ENCODE data around the gene LCLAT1.

The LCLAT1 gene

DNA sequence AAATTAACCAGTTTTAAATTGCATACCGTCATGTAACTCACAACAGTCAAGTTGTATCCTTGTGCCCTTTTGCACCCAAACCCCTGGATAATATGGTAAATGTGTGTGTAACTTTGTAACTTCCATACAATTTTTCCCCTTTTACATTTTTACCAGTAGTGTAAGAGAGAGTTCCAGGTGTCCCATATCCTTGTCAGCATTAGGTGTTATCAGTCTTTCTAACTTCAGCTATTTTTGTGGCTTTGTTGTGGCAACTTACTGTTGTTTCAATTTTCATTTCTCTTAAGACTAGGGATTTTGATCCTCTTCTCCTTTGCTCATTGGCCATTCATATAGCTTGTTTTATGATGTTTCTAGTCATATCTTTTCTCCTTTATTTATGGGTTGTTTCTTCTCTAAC, 94.6 kb downstream of the LCLAT1 start:
- no peak overlapping the region for H3K4me3 ChIP-seq (ENCODE audit: low read length)
- TF ChIP-seq CTCF (IDR thresholded peaks at IDR 0.05; ENCODE audit: low read depth, low read length) (no peak), EZH2phosphoT487 (IDR thresholded peaks at IDR 0.05; ENCODE audit: low read depth) (no peak)
- H3K27ac ChIP-seq (ENCODE audit: low read length) = no peak overlapping the region
- H3K36me3 ChIP-seq (replicated peaks; ENCODE audit: low read depth, low read length) = no peaks in the 10 kb centered on the region
- no peaks in the 10 kb centered on the region for H3K9me3 ChIP-seq (ENCODE audit: insufficient read depth, low read length)
- H2AFZ ChIP-seq (ENCODE audit: low read depth, low read length) = no peak overlapping the region
- H4K20me1 ChIP-seq (ENCODE audit: insufficient read depth, low read length) = no peaks in the 10 kb centered on the region
- H3K4me2 ChIP-seq (ENCODE audit: low read length) = no peak overlapping the region
- H3K27me3 ChIP-seq (ENCODE audit: low read depth, low read length) = no peaks in the 10 kb centered on the region
- H3K9ac ChIP-seq (ENCODE audit: low read length) = no peak overlapping the region
- no peaks in the 10 kb centered on the region for H3K4me1 ChIP-seq (ENCODE audit: low read length)
- no peaks in the 10 kb centered on the region for H3K79me2 ChIP-seq (ENCODE audit: low read length)

- Histone ChIP-seq H3K27me3 (ENCODE audit: low read depth, low read length) (no peaks in the 10 kb centered on the region), H3K4me2 (ENCODE audit: low read length) (no peak overlapping the region), H4K20me1 (ENCODE audit: insufficient read depth, low read length) (no peaks in the 10 kb centered on the region), H3K4me1 (ENCODE audit: low read length) (no peaks in the 10 kb centered on the region), H3K79me2 (ENCODE audit: low read length) (no peaks in the 10 kb centered on the region), H3K9ac (ENCODE audit: low read length) (no peak overlapping the region), H3K36me3 (replicated peaks; ENCODE audit: low read depth, low read length) (no peaks in the 10 kb centered on the region), H2AFZ (ENCODE audit: low read depth, low read length) (no peak overlapping the region), H3K9me3 (ENCODE audit: insufficient read depth, low read length) (no peaks in the 10 kb centered on the region), H3K27ac (ENCODE audit: low read length) (no peak overlapping the region), H3K4me3 (ENCODE audit: low read length) (no peak overlapping the region)
- TF ChIP-seq EZH2phosphoT487 (IDR thresholded peaks at IDR 0.05; ENCODE audit: low read depth) = no peak
Observed at GRCh38 chr2:30545875-30546274, 98.8 kb downstream of the LCLAT1 start.

- Histone ChIP-seq H4K20me1 (ENCODE audit: insufficient read depth, low read length) (no peaks in the 10 kb centered on the region), H3K79me2 (ENCODE audit: low read length) (no peaks in the 10 kb centered on the region), H2AFZ (ENCODE audit: low read depth, low read length) (no peak overlapping the region), H3K9ac (ENCODE audit: low read length) (no peak overlapping the region), H3K9me3 (ENCODE audit: insufficient read depth, low read length) (no peaks in the 10 kb centered on the region), H3K27ac (ENCODE audit: low read length) (no peak overlapping the region), H3K4me2 (ENCODE audit: low read length) (no peak overlapping the region), H3K4me1 (ENCODE audit: low read length) (no peaks in the 10 kb centered on the region), H3K36me3 (replicated peaks; ENCODE audit: low read depth, low read length) (peaks cover 4% of the 10 kb centered on the region), H3K4me3 (ENCODE audit: low read length) (no peak overlapping the region), H3K27me3 (ENCODE audit: low read depth, low read length) (no peaks in the 10 kb centered on the region)
- TF ChIP-seq EZH2phosphoT487 (IDR thresholded peaks at IDR 0.05; ENCODE audit: low read depth) (no peak), CTCF (IDR thresholded peaks at IDR 0.05; ENCODE audit: low read depth, low read length) (no peak)
Observed at GRCh38 chr2:30548386-30548785, 101.3 kb downstream of the LCLAT1 start.

GRCh38 chr2:30549096-30549495, 102.0 kb downstream of the LCLAT1 start:
- H3K79me2 ChIP-seq (ENCODE audit: low read length) = no peaks in the 10 kb centered on the region
- H3K27me3 ChIP-seq (ENCODE audit: low read depth, low read length) = no peaks in the 10 kb centered on the region
- no peaks in the 10 kb centered on the region for H4K20me1 ChIP-seq (ENCODE audit: insufficient read depth, low read length)
- H3K4me2 ChIP-seq (ENCODE audit: low read length) = no peak overlapping the region
- H3K27ac ChIP-seq (ENCODE audit: low read length) = no peak overlapping the region
- H3K36me3 ChIP-seq (replicated peaks; ENCODE audit: low read depth, low read length) = peaks cover 4% of the 10 kb centered on the region
- no peaks in the 10 kb centered on the region for H3K9me3 ChIP-seq (ENCODE audit: insufficient read depth, low read length)
- no peaks in the 10 kb centered on the region for H3K4me1 ChIP-seq (ENCODE audit: low read length)
- H3K9ac ChIP-seq (ENCODE audit: low read length) = no peak overlapping the region
- H3K4me3 ChIP-seq (ENCODE audit: low read length) = no peak overlapping the region
- H2AFZ ChIP-seq (ENCODE audit: low read depth, low read length) = no peak overlapping the region
- TF ChIP-seq CTCF (IDR thresholded peaks at IDR 0.05; ENCODE audit: low read depth, low read length) (no peak), EZH2phosphoT487 (IDR thresholded peaks at IDR 0.05; ENCODE audit: low read depth) (no peak)

Data from OCI-LY3 (cell line).